ENCODE results near the gene SDK2.

- TF ChIP-seq CTCF (IDR thresholded peaks at IDR 0.05) (no peak), POLR2A (IDR thresholded peaks at IDR 0.05) (no peak), POLR2AphosphoS5 (IDR thresholded peaks at IDR 0.05) (no peak)
Measured at GRCh38 chr17:73419051-73419450, 225.2 kb downstream of the SDK2 start.
